T-helper 1 cell treated with Interleukin-12 subunit alpha and Interleukin-12 subunit beta and Interleukin-4 antibody, amounts not matched to agents 30 μg/mL and 1 μg/mL, for 36 hours (primary cell): Measurements from ENCODE around the gene SUV39H1.

ENCODE experiments used
- H3K27ac Mint-ChIP-seq: one replicate; pipeline ENCODE4 v1.8.0; 2021; ENCODE audit warnings: mild to moderate bottlenecking, mixed read lengths
- H3K27me3 Mint-ChIP-seq: one replicate; pipeline ENCODE4 v1.8.0; 2021; ENCODE audit warnings: low read depth, mixed read lengths
- H3K36me3 Mint-ChIP-seq: one replicate; pipeline ENCODE4 v1.8.0; 2021; ENCODE audit warnings: low read depth, mixed read lengths
- H3K4me1 Mint-ChIP-seq: one replicate; pipeline ENCODE4 v1.8.0; 2021; ENCODE audit warnings: low read depth, mixed read lengths
- H3K4me3 Mint-ChIP-seq: one replicate; pipeline ENCODE4 v1.8.0; 2021; ENCODE audit warnings: mild to moderate bottlenecking, moderate library complexity, mixed read lengths
- H3K9me3 Mint-ChIP-seq: one replicate; pipeline ENCODE4 v1.8.0; 2021; ENCODE audit warnings: mixed read lengths

The SUV39H1 gene

DNA sequence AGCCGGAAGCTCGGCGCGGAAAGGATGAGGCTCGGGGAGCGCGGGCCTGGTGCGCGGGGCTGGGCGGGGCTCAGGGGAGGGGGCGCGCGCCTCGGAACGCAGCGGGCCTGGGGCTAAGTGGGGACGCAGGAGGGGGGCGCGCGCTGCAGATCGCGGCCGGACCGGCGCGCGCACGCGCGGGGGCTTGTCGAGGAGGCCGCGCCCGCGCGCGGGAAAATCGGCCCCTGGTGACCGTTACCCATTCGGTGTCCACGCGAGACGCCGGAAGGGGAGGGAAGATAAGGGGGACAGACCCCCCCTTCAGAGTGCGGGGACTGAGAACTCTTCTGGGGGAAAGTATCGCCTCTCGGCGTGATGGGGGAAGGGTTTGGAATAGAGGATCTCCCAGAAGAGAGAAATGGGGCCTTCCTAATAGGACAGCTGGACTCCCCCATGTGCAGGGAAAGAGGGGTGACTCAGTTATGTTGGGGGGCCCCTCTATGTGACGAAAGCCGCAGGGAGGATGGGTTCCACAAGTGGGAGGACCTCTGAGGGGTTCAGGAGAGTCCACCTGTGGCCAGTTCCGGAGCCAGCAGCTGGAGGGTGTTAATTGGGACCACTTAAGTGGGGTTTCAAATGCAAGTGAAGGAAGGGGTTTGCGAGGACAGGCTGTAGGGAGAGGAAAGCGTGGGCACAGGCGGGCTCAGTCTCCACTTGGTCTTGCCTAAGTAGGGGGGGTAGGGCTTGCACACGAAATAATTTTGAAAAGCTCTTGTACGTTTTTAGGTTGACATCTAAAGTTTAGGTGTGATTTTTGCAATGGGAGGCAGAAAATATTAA, 584 bp downstream of the SUV39H1 start:
- Mint-ChIP-seq H3K9me3 (no peaks in the 10 kb centered on the region), H3K36me3 (peaks cover 15% of the 10 kb centered on the region), H3K4me3 (peak overlapping the region; percentile 88), H3K4me1 (peaks cover 19% of the 10 kb centered on the region), H3K27me3 (no peaks in the 10 kb centered on the region), H3K27ac (peak overlapping the region; percentile 89)

DNA sequence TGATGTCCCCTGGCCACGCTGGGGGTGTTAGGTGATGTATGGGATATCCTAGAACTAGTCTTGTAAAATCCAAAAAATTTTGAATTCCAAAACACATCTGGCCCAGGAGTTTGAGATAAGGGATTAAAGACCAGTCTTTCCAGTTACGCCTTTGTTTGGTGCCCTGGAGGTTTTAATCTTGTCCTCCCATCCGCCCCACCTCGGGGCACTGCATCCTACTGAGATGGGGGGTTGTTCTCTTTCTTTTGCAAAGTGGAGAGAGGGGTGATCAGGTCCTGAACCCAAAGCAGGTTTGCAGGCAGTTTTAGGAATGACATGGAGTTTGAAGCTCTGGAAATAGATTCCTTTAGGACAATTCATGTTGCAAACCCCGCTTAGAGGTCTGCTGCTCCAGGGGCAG, 1.8 kb downstream of the SUV39H1 start:
- Mint-ChIP-seq H3K4me3 (peak overlapping the region; percentile 88), H3K4me1 (peaks cover 23% of the 10 kb centered on the region), H3K9me3 (no peaks in the 10 kb centered on the region), H3K27ac (peak overlapping the region; percentile 89), H3K36me3 (peaks cover 20% of the 10 kb centered on the region), H3K27me3 (no peaks in the 10 kb centered on the region)

DNA sequence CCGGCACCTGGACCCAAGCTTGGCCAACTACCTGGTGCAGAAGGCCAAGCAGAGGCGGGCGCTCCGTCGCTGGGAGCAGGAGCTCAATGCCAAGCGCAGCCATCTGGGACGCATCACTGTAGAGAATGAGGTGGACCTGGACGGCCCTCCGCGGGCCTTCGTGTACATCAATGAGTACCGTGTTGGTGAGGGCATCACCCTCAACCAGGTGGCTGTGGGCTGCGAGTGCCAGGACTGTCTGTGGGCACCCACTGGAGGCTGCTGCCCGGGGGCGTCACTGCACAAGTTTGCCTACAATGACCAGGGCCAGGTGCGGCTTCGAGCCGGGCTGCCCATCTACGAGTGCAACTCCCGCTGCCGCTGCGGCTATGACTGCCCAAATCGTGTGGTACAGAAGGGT, 3.7 kb downstream of the SUV39H1 start:
- Mint-ChIP-seq H3K27ac (no peak overlapping the region), H3K4me1 (peaks cover 31% of the 10 kb centered on the region), H3K27me3 (no peaks in the 10 kb centered on the region), H3K9me3 (no peaks in the 10 kb centered on the region), H3K4me3 (no peak overlapping the region), H3K36me3 (peaks cover 26% of the 10 kb centered on the region)

DNA sequence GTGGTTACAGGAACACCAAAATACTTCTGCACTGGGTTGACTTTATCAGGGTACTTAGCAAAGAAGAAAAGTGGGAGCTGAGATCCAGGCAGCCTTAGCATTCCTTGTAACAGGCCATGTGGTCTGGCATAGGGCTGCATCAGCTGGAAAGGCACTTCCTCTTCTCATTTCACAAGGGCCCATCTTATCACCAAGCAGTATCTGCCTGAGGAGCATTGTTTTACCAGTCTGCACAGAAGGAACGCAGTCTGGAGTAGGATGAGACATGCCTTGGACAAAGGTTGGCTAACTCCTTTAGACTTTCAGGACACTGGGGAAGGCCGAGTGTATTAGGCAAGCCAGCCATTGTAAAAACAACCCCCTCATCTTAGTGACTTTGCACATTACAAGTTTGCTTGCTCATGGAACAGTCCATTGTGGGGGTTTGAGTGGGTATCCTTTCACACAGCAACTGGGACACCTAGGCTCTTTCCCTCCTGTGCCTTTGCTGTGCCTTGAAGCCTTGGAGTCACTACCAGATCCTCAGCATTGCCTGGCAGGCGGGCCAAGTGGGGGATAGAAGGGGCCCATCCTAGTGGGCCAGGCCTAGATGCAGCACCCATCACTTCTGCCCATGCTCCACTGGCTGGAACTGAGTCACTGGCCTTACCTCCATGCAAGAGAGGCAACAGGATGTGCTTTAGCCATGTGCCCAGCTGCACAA, 4.6 kb downstream of the SUV39H1 start:
- Mint-ChIP-seq H3K27me3 (no peaks in the 10 kb centered on the region), H3K27ac (no peak overlapping the region), H3K4me3 (no peak overlapping the region), H3K4me1 (peaks cover 24% of the 10 kb centered on the region), H3K36me3 (peaks cover 24% of the 10 kb centered on the region), H3K9me3 (no peaks in the 10 kb centered on the region)

DNA sequence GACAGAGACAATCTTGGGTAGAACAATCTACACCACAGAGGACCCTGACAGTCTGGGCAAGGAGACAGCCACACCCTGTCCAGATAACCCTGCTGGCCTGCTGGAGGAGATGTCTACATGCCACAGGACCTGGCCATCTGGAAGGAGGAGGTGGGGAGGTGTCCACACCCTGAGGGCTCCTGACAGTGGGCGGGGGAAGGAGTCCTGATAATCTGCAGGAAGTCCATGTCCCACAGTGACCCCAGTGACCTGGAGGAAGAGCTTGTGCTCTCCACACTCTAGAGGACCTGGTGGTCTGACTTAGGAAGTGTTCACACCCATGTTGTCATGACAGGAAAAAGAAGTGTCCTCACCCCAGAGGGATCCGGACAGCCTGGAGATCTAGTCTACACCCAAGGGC, 5.5 kb downstream of the SUV39H1 start:
- H3K36me3 Mint-ChIP-seq: peaks cover 24% of the 10 kb centered on the region
- no peak overlapping the region for H3K4me3 Mint-ChIP-seq
- no peaks in the 10 kb centered on the region for H3K9me3 Mint-ChIP-seq
- H3K4me1 Mint-ChIP-seq: peaks cover 22% of the 10 kb centered on the region
- no peak overlapping the region for H3K27ac Mint-ChIP-seq
- H3K27me3 Mint-ChIP-seq: no peaks in the 10 kb centered on the region

DNA sequence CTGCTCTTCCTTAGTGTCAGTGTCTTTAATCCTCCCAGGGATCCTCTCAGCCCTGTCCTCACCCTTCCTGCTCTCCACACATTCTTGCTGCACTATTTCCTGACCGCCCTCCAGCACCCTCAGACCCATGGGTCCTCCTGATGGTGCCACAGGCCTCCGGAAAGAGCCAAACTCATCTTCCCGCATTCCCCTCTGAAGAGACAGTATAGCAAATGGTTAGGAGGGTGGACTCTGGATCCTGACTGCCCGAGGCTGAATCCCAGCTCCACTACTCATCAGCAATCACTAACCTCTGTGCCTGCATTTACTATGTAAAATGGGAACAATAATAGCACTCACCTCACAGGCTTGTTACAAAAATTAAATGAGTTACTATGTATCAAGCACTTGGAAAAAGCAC, 6.2 kb downstream of the SUV39H1 start:
- Mint-ChIP-seq H3K27ac (peak overlapping the region; percentile 63), H3K9me3 (no peaks in the 10 kb centered on the region), H3K4me1 (peaks cover 17% of the 10 kb centered on the region), H3K4me3 (no peak overlapping the region), H3K36me3 (peaks cover 21% of the 10 kb centered on the region), H3K27me3 (no peaks in the 10 kb centered on the region)

DNA sequence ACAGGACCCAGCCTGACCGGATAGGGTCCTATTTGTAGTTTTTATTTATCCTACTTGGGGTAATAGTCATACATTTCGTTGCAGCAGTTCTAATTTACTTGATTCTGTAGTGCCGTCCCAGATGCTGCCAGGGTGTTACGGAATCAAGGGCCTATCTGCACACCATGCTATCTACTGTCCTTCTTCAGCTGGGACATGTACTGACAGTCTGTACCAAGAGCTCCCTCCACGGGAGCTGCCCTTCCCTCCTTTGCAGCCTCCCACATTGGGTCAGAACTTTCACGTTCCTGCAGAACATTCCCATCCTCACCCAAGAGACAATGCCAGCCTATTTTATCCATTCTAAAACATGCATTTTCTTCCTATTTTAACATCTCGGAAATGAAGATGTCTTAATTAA, 6.7 kb downstream of the SUV39H1 start:
- Mint-ChIP-seq H3K27me3 (no peaks in the 10 kb centered on the region), H3K36me3 (peaks cover 21% of the 10 kb centered on the region), H3K27ac (no peak overlapping the region), H3K4me3 (no peak overlapping the region), H3K4me1 (peaks cover 16% of the 10 kb centered on the region), H3K9me3 (no peaks in the 10 kb centered on the region)

DNA sequence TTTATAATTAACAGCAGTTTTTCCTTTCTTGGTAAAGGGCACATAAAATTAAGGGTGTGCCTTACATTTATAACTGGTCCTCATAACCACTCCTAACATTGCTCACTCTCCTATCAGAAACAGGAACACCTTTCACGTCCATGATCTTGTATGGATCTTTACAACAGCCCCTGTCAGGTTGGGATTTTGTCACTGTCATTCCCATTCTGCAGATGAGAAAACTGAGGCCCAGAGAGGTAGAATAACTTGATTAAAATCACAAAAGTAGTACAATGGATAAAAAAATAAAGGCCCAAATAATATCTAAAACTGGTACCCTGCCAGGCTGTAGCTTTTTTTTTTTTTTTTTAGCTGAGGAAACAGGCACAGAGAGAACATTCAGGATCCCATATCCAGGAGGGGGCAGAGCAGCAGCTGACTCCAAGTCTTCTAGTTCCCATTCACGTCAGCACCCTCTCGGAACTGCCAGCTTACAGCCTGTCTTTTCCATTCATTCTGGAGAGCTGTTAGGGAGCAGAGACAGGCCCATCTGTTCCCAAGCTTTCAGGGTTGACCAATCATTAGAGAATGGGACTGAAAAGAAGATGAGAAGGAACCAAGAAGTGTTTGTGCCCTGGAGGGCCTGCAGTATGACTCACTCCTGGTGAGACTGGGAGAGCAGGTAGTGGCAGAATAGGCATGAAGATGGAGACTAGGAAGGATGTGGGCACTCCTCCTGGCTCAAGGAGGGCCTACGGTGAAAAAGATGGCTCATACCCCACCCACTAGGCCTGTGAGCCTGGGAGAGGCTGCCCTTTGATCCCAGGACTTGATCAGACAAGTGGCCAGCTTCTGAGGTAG, 7.3 kb downstream of the SUV39H1 start:
- Mint-ChIP-seq H3K9me3 (no peaks in the 10 kb centered on the region), H3K4me1 (peaks cover 16% of the 10 kb centered on the region), H3K36me3 (peaks cover 24% of the 10 kb centered on the region), H3K4me3 (no peak overlapping the region), H3K27me3 (no peaks in the 10 kb centered on the region), H3K27ac (peak overlapping the region; percentile 45)

DNA sequence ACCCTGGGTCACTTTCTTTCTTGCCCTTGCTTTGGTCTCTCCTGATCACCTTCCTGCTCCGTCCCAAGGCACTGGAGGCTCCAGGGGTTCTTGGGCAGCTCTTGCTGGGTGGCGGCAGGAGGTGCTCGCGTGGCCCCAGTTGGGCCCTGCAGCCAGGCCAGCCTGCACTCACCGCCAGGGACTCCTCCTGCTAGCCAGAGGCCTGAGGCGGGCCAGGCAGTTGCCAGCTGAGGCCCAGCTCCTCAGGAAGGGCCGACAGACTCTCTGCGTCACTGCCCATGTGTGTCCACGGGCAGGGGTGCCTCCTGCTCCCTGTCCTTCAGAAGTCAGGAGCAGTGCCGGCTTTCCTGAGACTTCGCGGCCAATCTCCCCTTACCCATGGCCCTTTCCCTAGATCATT, 9.3 kb downstream of the SUV39H1 start:
- peak overlapping the region; percentile 49 for H3K27ac Mint-ChIP-seq
- no peak overlapping the region for H3K4me3 Mint-ChIP-seq

DNA sequence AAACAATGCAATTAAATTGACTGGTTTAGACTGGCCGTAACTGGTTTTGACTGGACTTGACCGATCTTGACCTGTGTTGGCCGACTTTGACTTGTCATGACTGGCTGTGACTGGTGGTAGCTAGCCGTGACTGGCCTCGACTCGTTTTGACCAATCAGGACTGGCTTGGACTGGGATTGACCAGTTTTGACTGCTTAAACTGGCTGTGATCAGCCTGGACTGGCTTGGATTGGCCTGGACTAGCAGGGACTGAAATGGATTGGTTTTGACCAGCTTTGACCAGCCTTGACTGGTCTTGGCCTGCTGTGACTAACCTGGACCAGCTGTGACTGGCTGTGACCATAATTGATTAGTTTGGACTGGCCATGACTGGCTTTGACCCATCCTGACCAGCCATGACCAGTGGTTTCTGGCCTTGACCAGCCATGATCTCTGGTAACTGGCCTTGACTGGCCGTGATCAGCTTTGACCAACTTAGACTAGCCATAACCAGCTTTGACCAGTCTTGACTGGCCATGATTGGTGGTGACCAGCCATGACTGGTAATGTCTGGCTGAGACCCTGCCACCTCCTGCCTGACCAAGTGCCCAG, 13.1 kb downstream of the SUV39H1 start:
- peaks cover 40% of the 10 kb centered on the region for H3K4me1 Mint-ChIP-seq
- no peaks in the 10 kb centered on the region for H3K9me3 Mint-ChIP-seq
- H3K36me3 Mint-ChIP-seq: peaks cover 26% of the 10 kb centered on the region
- no peaks in the 10 kb centered on the region for H3K27me3 Mint-ChIP-seq
- H3K4me3 Mint-ChIP-seq: no peak overlapping the region
- H3K27ac Mint-ChIP-seq: no peak overlapping the region

More for the DNA sequence above, 9.3 kb downstream of the SUV39H1 start:
- H3K27me3 Mint-ChIP-seq: no peaks in the 10 kb centered on the region
- no peaks in the 10 kb centered on the region for H3K9me3 Mint-ChIP-seq
- H3K4me1 Mint-ChIP-seq: peaks cover 16% of the 10 kb centered on the region
- peaks cover 26% of the 10 kb centered on the region for H3K36me3 Mint-ChIP-seq

DNA sequence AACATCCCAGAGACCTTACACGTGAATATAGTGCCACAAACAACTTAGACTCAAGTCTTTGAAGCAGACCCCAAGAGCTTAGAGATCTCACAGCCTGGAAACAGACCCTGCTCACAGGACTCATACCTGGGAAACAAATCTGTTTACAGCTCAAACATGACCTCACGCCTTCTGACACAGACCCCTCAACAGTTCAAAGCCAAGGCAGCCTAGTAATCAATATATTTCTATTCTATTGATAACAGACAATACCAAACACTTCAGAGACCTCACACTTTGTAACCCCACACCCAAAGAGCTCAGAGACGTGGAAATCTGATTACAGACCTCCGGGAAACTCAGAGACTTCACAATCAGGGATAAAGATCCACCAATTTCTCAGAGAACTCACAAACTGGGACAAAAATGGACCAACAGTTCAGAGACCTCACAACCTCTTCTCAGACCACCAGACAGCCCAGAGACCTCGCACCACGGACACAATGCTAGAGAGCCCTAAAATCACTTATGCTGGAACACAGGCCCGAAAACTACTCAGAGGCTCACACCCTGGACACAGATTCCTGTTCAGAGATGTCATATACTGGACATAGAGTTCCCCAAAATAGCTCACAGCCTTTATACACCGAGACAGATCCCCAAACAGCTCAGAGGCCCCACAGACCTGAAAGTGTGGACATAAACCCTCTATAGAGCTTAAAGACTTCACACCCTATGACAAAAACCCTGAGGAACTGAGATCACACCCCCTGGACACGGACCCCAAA, 14.8 kb downstream of the SUV39H1 start:
- no peaks in the 10 kb centered on the region for H3K27me3 Mint-ChIP-seq
- H3K4me1 Mint-ChIP-seq: peaks cover 56% of the 10 kb centered on the region
- H3K9me3 Mint-ChIP-seq: no peaks in the 10 kb centered on the region
- H3K36me3 Mint-ChIP-seq: peaks cover 27% of the 10 kb centered on the region
- H3K4me3 Mint-ChIP-seq: peak overlapping the region; percentile 79
- peak overlapping the region; percentile 96 for H3K27ac Mint-ChIP-seq

DNA sequence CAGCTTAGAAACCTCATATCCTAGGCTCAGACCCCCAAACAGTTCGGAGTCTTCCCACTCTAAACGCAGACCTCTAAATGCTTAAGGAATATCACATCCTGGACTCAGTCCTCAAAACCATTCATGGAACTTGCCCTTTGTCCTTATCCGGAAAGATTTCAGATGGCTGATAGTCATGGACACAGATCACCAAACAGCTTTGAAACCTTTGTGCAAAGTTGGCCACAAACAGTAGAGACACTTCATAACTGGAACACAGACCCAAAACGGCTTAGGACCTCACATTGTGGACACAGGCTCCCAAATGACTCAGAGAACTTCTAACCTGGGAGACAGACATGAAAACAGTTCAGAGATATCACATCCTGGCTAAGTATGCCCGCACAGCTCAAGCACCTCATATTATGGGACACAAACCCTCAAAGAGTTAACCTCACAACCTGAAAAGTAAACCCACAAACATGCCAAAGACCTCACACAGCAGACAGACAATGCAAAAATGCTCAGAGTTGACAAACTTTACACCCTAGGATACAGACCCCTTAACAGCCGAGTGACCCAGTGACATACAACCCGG, 15.5 kb downstream of the SUV39H1 start:
- Mint-ChIP-seq H3K36me3 (peaks cover 30% of the 10 kb centered on the region), H3K4me1 (peaks cover 60% of the 10 kb centered on the region), H3K27ac (peak overlapping the region; percentile 96), H3K27me3 (no peaks in the 10 kb centered on the region), H3K9me3 (no peaks in the 10 kb centered on the region), H3K4me3 (peak overlapping the region; percentile 79)

DNA sequence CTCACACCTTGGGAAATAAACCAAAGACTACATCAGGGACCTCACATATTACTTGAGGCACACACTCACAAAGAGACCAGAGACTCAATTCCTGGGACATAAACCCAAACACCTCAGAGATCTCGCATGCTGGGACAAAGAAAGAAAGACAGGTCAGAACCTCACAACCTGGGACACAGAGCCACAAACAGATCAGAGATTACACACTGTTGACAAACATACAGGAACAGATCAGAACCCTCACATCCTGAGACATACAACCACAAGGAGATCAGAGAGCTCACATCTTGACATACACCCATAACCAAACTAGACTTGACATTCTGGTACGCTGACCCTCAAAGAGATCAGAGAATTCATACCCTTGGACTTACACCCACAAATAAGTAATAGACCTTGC, 17.3 kb downstream of the SUV39H1 start:
- H3K4me3 Mint-ChIP-seq: peak overlapping the region; percentile 79
- H3K9me3 Mint-ChIP-seq: no peaks in the 10 kb centered on the region
- no peaks in the 10 kb centered on the region for H3K27me3 Mint-ChIP-seq
- peak overlapping the region; percentile 96 for H3K27ac Mint-ChIP-seq
- peaks cover 28% of the 10 kb centered on the region for H3K36me3 Mint-ChIP-seq
- H3K4me1 Mint-ChIP-seq: peaks cover 64% of the 10 kb centered on the region
